GM19238 (cell line): Measurements from ENCODE around the gene TNFSF9.
"Not testable (repeated sequence)": the region's sequence is repeated elsewhere in the genome, so short reads cannot be mapped to it uniquely, and the experiment has no call there.

Experiments used
- DNase-seq: peaks from one replicate; pipeline ENCODE4 v3.0.0; 2011; ENCODE audit warnings: low spot score; ENCODE audit not compliant: insufficient read length

TNFSF9 gene

DNA sequence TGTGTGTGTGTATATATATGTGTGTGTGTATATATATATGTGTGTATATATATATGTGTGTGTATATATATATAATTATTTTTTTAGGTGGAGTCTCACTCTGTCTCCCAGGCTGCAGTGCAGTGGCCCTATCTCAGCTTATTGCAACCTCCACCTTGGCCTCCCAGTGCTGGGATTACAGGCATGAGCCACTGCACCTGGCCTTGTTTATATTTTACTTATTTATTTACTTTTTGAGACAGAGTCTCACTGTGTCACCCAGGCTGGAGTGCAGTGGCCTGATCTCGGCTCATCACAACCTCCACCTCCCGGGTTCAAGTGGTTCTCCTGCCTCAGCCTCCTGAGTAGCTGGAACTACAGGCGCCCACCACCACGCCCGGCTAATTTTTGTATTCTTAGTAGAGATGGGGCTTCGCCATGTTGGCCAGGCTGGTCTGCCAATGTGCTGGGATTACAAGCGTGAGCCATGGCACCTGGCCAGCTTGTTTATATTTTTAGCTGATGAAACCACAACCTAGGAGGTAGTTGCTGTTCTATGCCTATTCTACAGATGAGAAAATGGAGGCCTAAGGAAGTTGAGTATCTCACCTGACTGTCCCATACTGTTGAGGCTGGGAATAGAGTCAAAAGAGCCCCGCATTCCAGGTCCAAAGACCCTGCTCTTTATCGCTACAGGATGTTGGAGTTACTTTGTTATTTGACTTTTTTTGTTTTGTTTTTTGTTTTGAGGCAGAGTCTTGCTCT, 22.6 kb upstream of the TNFSF9 start:
- not testable (repeated sequence) for DNase-seq

DNA sequence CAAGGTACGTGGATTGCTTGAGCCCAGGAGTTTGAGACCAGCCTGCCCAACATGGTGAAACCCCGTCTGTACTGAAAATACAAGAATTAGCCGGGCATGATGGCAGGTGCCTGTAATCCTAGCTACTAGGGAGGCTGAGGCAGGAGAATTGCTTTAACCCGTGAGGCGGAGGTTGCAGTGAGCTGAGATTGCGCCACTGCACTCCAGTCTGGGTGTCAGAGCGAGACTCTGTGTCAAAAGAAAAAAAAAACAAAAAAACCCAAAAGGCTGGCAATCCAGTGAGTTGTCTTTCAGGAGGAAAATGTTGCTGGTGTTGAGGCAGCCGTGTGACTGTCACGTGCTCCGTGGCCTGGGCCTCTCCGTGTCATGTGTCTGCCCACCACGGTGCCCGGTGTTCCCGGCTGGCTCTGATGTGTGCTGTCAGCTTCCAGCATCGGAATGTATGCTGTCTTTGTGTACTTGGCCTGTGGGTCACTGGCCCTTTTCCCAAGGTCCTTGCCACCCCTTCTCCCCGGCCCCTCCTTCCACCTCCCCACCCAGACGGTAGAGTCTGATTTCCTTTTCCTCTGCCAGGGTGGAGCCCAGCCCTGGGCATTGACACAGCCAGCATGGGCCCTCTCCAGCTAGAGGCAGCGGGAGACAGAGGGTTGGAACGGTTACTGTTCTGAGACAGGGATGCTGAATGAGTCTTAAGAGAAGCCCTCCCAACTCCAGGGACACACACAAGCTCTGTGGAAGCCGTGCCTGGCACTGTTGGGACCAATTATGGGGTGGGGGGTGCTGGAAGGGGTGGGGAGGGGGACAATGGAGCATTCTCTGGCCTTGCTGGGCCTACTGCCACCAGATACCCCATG, 21.5 kb upstream of the TNFSF9 start:
- DNase-seq = no peak

DNA sequence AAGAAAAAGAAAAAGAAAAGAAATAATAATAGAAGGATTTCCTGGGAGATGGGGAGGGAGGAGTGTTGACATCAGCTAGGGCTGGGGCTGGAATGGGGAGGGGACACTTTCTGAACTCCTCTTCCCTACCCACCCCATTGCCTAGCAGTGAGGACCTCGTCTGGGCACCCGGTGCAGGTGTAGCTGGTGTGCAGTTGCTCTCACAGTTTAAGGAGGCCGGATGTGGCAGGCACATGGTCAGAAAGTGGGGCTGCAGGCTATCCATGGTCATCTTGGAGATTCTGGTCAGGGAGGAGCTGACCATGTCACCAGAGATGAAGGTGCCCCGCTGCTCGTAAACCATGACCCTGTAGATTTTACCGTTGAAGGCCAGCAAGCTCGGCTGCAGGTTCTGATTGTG, 20.2 kb upstream of the TNFSF9 start:
- DNase-seq = no peak

DNA sequence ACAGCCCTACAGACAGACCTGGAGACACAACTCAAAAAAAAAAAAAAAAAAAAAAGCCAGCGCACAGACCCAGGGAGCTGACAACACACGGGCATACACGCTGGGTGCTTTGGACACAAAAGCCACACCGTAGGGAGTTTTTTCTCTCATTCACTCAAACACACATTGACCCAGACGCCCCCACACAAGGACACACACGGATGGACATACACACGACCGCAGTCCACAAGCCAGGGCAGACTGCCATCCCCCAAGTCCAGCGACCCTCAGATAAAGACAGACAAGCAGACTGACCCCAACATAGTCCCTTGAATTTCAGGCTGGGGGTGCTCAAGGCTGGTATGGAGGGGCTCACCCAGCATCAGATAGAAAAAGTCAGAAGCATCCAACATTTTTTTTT, 16.7 kb upstream of the TNFSF9 start:
- no peak for DNase-seq

DNA sequence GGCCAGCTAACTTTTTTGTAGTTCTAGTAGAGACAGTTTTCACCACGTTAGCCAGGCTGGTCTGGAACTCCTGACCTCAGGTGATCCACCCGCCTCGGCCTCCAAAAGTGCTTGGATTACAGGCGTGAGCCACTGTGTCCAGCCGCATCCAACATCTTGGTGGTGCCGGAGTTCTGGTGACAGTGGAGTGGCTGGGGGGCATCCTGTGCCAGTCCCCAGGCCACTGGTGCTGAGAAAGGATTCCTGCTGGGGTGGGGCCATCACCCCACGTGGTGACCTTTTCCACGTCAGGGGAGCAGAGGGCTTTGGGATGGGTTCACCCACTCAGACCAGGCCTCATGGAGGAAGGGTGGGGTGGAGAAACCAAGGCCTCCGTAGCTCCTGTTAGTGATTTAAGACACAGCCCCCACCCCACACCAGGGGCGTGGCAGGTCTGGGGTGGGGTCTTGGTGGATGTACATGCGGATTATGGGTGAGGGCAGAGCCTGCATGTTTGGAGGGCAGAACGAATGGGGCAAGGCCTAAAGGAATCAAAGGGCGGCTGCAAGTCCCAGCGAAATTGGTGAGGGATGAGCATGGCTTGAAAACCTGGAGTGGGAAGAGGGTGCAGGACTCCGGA, 15.8 kb upstream of the TNFSF9 start:
- DNase-seq = no peak

DNA sequence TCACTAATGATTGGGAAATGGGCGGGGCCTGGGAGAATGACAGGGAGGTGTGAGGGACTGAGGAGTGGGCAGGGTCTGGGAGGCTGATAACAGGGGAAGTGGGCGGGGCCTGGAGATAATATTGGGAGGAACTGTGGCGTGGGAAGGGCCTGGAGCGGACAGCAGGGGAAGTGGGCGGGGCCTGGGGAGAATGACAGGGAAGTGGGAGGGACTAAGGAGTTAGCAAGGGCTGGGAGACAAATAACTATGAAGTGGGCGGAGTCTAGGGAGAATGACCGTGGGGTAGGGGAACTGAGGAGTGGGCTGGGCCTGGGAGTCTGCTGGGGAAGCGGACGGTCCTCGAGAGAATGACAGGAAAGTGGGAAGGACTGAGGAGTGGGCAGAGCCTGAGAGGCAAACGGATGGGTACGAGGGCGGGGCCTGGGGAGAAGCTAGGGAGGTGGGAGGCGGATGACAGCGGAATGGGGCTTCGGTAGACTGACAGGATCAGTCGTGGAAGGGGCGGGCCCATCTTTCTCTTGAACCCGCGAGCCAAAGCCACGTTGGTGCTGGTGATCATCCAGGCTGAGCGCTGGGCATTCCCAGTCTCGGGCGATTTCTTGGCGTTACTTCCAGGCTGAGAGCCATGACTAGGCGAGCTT, 14.7 kb upstream of the TNFSF9 start:
- DNase-seq = peak; percentile 90

DNA sequence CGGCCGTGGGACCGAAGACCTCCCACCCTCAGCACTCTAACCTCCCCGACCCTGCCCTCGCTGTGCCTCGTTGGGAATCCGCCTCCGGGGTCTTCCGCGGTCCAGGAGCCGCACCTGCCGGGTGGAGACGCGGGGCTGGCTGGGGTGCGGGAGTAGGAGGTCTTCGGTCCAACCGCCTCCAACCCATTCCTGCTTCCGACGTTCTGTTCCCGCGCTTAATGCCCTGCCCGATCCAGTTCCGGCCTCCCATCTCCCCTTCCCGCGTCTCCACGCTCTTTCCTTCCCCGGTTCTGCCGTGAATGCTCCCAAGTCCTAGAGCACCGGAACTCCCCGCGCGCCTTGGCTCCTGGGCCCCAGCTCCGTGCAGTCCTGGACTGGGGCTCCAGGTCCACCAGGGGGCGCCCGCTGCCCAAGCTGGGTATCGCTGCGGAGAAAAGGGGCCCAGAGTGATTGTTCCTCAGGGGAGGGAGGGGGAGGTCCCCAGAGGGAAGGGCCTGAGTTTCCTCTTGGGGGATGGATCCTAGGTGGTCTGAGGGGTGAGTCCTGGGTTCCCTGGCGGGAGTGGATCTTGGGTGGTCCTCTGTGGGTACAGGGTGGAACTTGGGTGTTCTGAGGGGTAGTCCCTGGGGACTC, 14.1 kb upstream of the TNFSF9 start:
- peak; percentile 82 for DNase-seq

DNA sequence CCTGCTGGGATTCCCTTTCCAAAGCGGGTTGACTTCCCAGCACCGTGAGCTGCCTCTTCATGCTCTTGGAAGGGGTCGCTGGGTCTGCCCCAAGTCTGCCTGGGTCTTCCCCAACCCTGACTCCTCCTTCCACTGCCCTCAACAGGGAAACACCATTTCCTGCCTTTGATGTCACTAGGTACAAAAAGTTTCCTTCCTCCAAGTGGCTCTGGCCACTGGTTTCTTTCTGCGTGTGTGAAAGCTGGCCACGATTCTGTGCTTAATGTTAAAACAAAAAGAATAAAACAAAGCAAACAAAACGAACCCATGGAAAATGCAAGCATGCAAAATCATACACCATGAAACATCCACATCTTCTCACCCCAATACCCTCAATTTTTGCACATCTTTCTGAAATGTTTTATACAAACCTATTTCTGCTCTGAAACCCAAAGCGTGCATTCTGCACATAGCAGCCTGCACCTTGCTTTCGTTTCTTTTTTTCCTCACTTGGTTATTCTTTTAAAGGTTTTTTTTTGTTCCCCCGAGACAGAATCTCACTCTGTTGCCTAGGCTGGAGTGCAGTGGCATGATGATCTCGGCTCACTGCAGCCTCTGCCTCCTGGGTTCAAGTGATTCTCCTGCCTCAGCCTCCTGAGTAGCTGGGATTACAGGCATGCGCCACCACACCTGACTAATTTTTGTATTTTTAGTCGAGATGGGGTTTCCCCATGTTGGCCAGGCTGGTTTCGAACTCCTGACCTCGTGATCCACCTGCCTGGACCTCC, 12.5 kb upstream of the TNFSF9 start:
- DNase-seq = no peak

DNA sequence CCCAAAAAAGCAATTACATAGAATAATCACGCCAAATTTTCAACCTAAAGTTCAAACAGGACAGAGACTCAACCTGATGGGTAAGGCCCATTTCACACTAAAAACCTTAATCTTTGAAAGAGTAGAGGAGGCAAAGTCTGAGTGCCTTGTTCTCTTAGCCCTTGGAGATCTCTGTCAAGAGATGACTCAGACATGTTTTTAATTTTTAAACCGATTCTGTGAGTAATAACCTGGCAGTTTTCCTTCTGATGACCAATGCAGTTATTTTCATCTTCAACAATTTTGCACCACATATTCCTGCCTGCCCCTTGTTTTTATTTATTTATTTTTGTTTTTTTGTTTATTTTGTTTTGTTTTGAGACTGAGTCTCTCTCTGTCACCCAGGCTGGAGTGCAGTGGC, 11.5 kb upstream of the TNFSF9 start:
- DNase-seq = no peak

DNA sequence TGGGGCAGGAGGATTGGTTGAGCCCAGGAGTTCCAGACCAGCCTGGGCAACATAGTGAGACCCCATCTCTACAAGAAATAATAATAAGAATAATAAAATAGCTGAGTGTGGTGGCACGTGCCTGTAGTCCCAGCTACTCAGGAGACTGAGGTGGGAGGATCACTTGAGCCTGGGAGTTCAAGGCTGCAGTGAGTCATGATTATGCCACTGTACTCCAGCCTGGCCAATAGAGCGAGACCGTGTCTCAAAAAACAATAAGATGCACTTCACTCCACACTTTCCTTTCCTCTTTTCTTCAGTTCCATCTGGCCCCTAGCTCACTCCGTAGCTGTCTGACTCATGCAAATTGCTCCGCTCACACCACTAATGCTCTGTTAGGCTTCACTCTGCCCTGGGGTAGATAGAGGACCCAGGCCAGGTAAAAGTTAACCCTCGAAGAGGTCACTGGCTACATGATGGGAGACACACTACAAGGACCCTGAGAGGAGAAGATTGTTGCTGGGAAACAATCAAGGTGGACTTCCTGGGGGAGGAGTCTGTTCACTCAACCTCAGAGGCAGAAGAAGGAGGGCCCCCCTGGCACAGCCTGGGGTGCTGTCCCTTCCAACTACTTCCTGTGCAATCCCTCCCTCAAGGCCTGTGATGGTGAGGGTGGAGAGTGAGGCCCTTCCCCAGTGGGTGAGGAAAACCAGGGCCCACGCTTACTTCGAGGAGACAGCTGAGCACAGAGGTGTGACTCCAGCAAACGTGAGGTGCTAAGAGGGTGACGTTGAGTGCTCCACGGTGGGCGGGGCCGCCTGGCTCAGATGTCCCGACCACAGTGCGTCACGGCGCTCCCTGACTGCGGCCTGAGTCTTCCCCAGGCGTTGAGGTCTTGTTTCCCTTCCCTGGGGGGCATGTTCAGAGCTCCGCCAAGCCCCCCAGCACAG, 8.8 kb upstream of the TNFSF9 start:
- no peak for DNase-seq

DNA sequence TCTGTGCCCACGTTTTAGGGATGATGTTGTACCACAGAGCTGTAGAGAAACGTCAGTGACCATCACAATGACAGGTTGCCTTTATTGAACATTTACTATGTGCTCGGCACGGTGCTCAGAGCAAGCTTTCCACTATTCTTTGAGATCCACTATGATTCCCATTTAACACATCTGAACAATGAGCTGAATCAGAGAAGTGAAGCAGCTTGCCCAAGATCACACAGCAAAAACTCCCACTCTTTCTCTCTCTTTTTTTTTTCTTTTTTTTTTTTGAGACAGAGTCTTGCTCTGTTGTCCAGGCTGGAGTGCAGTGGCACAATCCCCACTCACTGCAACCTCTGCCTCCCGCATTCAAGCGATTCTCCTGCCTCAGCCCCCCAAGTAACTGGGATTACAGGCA, 8.1 kb upstream of the TNFSF9 start:
- DNase-seq = no peak

DNA sequence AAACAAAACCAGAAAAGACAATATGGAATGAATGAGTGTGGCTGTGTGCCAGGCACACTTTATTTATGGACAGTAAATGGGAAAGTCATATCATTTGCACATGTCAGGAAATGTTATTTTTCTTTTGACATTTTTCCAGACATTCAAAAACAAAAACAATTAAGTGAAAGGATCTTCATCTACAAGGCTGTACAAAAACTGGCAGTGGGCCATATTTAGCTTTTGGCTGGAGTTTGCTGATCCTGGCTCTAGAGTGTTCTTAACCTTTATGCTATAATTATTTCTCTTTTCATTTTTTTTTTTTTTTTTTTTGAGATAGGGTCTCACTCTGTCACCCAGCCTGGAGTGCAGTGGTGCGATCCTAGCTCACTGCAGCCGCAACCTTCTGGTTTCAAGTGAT, 6.5 kb upstream of the TNFSF9 start:
- DNase-seq = no peak

DNA sequence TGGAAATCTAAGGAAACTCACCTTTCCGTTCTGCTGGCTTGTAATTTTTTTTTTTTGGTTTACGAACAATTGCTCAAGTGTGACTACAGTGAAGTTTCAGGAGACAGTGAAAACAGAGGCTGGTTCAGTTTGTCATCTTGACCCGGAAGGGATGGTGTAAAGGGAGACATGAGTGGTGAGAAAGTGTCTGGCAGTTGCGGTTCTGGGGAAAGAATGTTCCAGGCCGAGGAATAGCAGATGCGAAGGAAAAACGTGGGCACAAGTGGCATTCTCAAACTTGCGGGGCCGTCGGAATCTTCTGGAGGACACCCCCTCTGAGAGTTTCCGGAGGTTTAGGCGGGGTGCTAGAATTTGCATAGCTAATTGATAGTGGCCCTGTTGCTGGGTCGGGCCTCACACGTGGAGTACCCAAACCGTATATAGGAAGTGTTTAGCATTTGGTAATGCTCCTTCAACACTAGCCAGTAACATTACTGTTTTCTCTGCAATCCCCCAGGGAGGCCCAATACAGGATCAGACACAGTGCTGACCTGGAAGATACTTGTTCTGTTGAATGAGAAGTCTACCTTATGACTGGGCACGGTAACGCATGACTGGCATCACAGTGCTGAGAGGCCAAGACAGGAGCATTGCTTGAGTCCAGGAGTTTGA, 2.8 kb upstream of the TNFSF9 start:
- DNase-seq = peak; percentile 75

DNA sequence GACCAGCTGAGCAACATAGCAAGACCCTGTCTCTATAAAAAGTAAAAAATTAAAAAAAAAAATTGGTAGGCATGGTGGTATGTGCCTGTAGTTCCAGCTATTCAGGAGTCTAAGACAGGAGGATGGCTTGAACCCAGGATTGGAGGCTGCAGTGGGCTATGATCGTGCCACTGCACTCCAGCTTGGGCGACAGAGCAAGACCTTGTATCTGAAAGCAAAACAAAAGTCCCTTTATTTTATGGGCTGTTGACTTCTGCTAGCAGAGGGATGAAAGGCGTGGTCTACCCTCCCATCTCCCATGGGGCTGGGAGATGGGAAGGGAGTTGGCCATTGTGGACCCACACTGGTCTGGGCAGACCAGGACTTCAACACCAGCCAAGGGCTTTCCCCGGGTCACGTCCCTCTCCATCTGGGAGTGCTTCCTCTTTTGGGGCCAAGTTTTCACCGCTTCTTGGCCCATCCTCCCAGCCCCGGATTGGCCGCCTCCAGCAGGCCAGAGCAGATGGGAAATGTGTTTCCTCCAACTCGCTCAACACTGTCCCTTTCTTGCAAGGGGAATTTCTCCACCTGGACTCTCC, 2.2 kb upstream of the TNFSF9 start:
- DNase-seq = no peak

DNA sequence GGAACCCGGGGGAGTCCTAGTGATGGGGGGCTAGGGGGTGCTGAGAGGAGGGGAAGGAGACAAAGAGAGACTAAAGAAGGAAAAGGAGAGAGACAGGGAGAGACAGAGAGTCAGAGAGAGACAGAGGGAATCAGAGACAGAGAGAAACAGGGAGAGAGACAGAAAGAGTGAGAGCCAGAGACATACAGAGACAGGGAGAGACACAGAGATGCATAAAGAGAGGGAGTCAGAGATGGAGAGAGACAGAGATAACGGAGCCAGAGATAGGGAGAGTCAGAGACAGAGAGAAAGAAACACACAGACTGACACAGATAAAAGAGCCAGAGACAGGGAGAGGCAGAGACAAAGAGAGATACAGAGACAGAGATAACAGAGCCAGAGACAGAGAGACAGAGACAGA, 1.5 kb upstream of the TNFSF9 start:
- DNase-seq = no peak

DNA sequence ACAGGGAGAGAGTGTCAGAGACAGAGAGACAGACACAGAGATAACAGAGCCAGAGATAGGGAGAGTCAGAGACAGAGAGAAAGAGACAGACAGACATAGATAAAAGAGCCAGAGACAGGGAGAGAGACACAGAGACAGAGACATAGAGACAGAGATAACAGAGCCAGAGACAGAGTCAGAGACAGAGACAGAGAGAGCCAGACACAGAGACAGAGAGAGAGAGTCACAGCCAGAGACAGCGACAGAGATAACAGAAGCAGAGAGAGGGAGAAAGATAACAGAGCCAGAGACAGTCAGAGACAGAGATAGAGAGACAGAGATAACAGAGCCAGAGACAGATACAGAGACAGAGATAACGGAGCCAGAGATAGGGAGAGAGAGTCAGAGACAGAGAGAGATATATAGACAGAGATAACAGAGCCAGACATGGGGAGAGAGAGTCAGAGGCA, 865 bp upstream of the TNFSF9 start:
- DNase-seq = no peak

DNA sequence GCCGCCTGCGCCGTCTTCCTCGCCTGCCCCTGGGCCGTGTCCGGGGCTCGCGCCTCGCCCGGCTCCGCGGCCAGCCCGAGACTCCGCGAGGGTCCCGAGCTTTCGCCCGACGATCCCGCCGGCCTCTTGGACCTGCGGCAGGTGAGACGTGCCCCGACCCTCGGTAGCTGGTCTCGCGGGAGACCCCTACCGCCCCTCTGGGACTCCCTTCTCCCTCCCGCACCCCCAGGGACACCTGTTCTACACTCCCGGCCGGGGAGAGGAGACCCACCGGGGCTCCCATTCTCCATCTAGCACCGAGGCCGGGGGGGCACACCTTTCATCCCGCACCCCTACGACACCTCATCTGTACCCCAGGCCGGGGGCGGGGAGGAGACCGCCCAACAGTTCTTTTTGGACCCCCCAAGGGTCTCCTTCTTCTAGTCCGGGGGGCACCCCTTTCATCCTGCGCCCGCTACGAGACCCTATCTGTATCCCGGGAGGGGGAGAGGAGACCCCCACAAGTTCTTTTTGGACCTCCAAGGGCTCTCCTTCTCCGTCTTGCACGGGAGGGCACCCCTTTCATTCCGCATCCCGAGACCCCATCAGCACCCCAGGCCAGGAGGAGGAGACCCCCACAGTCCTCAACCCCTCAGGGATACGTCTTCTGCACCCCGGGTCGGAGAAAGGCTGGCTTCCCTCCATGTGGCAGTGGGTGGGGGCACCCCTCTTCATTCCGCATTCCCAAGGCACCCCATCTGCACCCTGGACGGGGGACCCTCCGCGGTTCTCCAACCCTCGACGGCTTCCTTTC, 533 bp downstream of the TNFSF9 start:
- DNase-seq = no peak

DNA sequence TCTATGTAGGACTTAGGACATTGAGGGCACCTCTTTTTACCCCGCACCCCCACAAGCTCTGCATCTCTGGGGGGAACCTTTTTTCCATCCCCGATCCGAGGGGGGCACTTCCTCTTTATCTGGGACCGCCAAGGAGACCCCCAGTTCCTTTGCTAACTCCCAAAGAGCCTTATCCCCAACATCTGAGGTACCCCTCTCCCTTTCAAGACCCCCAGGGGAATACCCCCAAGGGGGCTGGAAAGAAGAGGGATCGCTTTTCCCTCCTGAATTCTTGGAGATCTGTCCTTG, 1.1 kb downstream of the TNFSF9 start:
- no peak for DNase-seq
